Measurements from ENCODE around the gene PRELID1. TPM values are rescaled to one million over a fixed set of nuclear protein-coding genes. Genes with fewer than 3 reads are reported as not detected.
"Not testable (repeated sequence)": the region's sequence is repeated elsewhere in the genome, so short reads cannot be mapped to it uniquely, and the experiment has no call there.

PRELID1 gene, protein sequence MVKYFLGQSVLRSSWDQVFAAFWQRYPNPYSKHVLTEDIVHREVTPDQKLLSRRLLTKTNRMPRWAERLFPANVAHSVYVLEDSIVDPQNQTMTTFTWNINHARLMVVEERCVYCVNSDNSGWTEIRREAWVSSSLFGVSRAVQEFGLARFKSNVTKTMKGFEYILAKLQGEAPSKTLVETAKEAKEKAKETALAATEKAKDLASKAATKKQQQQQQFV
- total RNA-seq, result 144 TPM

DNA sequence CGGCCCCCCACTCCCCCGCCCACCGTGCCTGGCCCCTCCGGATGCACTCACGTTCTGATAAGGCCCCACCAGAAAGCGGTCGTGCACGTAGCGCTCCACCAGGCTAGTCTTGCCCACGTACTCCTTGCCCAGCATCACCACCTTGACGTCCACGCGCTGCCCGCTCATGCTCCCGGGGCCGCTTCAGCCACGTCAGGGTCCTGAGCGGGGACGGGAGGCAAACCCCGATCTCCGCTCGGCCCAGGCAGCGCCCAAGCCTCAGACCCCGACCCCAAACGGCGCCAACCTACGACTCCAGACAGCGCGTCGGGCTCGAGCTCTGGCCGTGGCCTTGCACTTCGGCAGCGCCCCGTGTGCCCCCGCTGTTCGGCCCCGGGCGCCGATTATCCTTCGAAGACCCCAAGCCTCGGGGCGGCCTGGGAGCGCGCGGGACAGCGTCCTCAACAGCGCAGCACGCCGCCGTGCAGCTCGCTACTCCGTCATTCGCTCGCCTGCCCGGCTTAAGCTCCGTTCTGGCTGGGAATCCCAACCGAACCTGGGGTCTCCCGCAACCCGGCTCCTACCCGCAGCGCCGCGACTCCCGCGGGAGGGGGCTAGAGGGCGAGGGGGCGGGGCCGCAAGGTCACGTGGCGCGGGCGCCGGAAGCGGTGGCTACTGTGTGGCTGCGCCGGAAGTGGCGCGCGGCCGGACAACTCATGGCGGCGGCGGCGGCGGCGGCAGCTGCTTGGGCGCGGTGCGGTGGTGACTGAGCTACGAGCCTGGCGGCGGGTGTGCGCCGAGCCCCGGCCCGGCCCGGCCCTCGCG is at the start of gene PRELID1, which contains the start of gene RAB24:
PRELID1 (plus strand) TSS at position 679 of the 804 bp plus-strand sequence. CDS start 187 bp downstream, outside the sequence.
RAB24 (minus strand) TSS at position 599 of the 804 bp plus-strand sequence; CDS start at position 168, 431 bp downstream.
- peak; percentile 51 for ATAC-seq

DNA sequence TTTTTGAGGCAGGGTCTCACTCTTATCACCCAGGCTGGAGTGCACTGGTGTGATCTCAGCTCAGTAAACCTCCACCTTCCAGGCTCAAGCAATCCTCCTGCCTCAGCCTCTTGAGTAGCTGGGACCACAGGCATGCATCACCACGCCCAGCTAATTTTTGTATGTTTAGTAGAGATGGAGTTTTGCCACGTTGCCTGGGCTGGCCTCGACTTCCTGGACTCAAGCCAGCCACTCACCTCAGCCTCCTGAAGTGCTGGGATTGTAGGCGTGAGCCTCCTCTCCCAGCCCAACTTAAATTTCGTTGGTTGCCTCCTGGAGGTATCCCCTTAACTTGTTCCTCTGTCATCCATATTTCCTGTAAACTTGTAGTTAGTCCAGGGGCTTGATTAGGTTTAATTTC is 47.3 kb upstream of the PRELID1 start:
- no peak for ATAC-seq

DNA sequence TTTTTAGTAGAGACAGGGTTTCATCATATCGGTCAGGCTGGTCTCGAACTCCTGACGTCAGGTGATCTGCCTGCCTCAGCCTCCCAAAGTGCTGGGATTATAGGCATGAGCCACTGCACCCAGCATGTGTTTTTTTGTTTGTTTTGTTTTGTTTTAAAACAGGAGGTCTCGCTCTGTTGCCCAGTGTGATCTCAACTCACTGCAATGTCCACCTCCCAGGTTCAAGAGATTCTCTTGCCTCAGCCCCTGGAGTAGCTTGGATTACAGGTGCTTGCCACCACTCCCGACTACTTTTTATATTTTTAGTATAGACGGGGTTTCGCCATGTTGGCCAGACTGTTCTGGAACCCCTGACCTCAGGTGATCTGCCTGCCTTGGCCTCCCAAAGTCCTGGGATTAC is 44.9 kb upstream of the PRELID1 start:
- not testable (repeated sequence) for ATAC-seq

DNA sequence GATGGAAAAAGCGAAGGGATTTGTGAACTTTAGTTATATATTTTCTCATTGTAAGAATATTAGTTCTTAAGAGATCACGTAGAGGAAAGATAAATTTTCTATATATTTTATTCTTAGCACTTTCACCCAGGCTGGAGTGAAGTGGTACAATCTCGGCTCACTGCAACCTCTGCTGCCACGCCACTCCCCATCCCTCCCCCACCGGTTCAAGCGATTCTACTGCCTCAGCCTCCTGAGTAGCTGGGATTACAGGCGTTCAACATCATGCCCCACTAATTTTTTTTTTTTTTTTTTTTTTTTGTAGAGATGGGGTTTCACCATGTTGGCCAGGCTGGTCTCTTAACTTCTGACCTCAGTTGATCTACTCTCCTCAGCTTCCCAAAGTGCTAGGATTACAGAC is 42.6 kb upstream of the PRELID1 start:
- no peak for ATAC-seq

DNA sequence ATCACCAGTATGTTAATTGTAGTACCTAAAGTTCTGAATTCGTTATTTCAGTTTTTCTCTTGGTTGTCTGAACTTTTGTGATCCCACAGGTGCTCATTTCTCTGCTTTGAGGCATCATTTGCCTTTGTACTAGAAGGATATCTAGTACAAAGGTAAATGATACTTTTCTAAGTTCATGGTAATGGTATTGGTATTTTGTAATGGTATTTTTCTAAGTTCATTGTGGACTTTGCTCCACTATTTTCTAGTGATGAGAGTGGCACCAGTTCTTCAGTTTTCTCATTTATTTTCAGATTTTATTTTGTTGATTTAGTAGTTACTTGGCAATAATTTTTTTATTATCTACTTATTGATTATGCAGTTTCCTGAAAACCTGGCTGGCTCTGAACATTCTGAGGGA is 42.1 kb upstream of the PRELID1 start:
- ATAC-seq, result no peak

DNA sequence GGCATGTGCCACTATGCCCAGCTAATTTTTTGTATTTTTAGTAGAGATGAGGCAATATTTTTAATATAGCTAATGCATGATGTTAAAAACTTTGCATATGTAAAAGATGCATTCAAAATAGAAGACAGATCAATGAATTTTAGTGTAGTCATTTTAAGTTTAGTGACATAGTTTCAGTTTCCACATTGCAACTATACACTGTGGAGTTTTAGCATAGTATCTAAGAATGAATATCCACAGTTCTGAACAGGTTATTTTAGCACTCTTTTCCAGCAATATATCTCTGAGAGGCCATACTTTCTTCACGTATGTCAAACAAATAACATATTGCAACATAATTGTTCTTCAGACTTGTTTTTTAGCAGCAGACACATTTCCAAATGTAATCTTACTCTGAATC is 39.4 kb upstream of the PRELID1 start:
- no peak for ATAC-seq

DNA sequence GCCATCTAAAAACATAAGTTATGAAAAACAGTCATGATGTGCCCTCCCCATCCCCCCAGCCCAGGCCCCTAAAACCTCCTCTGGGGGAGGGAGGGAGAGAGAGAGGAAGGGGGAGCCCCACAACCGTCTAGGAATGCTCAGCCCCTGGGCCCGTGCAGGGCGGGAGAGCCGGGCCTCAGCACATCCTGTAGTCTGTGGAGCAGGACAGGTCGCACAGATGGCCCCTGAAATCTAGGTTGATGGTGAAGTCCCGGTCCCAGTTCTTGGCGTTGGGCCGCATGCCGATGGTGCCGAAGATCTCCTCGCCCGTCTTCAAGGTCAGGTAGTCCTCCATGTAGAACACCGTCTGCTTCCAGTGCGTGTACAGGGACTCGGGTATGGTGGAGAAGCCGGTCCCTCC is 38.2 kb upstream of the PRELID1 start:
- ATAC-seq, result no peak

DNA sequence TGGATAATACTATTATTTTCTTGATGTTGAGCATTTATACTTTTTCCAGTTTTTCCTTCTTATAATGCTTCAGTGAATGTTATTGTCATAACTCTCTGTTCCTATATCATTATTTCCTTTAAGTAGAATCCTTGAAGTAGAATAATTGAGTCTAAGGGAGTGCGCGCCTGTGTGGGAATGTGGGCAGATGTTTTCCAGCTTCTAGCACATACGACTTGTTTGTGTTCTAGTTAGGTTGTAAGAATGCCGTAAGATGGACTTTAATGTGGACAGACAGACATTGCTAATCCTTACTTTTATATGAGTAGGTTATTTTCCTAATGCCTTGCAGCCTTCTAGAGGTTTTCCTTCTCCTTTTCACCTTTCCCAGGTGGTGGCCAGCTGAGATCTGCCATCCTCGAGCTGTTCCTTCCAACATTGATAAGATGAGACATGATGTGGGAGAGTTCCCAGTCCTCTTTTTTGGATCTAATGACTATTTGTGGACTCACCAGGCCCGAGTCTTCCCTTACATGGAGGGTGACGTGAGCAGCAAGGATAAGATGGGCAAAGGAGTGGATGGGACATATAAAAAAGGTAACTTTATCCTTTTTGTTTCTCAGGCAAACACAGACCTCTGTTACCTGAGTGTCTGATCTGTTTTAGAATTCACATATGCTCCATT is 34.2 kb upstream of the PRELID1 start:
- ATAC-seq, result no peak

DNA sequence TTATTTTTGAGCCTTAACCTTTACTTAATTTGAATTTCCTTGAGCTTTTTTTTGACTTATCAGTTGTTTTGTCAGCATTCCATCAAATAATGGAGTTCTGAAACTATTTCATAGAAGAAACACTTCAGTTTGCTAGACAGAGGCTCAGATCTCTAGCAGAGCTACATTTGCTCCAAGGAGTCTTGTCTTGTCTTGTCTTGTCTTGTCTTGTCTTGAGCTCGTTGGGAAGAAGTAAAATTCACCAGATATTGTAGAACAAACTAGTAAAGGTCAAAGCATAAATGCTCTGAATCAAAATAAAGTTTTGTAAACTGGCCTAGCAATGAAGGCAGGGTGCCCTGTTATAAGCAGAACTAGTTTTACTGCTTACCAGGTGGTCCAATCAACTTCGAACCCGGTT is 33.6 kb upstream of the PRELID1 start:
- ATAC-seq, result peak; percentile 51

DNA sequence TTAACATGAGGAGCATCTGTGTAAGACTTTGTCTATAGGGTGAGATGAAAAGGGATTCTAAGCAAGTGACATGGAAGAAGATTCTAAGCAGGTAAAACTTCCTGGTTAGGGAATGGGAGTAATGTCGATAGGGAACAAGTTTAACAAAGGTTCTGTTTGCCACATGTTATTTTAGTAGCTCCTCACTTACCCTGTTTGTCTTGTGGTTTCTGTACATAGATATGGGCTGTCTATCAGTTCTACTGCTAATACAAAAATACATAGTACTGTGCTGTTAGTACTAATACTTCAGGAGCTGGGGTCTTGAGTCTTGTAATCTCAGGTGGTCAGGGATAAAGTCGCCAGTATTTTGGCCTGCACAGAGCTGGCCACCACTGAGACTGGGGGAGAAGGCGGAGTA is 32.9 kb upstream of the PRELID1 start:
- ATAC-seq, result no peak

DNA sequence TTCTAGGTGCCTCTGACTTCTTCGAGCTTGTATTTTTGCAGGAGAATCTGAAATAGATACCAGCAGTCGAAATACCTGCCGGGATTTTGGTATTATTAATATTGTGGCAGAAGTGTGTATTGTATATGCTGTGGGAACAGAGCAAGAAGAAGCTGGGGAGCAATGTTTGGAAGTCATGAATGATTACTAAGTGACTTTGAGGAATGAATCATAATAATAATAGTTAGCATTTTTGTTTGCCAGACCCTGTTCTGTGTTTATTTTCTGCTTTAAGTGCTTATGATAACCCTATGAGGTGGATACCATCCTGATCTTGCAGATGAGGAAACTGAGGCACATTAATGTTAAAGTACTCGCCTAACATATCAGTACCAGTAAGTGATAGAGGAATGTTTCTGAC is 32.5 kb upstream of the PRELID1 start:
- ATAC-seq, result no peak

DNA sequence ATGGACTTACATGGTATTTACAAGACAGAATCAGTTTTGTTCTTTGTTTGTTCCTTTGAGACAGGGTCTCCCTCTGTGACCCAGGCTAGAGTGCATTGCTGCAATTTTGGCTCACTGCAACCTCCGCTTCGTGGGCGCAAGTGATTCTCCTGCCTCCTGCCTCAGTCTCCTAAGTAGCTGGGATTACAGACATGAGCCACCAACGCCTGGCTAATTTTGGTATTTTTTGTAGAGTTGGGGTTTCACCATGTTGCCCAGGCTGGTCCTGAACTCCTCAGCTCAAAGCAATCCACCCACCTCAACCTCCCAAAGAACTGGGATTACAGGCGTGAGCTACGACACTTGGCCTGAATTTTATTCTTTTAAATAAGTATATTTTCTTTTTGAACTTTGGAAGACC is 27.7 kb upstream of the PRELID1 start:
- no peak for ATAC-seq

DNA sequence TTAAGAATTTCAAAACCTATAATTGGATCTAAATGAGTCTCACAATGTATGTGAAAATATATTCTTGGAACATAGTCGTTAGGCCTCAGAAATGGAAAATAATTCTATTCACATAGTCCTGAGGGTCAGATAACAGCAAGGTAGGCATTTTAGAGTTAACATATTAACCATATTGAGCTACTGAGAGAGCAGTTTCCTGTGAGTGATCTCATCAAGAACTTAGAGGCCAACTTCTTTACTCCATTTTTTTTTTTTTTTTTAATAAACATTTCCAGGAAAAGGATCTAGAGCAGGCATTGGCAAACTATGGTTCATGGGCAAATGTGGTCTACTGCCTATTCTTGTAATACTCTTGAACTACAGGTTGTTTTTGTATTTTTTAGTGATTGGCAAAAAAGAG is 26.7 kb upstream of the PRELID1 start:
- no peak for ATAC-seq

DNA sequence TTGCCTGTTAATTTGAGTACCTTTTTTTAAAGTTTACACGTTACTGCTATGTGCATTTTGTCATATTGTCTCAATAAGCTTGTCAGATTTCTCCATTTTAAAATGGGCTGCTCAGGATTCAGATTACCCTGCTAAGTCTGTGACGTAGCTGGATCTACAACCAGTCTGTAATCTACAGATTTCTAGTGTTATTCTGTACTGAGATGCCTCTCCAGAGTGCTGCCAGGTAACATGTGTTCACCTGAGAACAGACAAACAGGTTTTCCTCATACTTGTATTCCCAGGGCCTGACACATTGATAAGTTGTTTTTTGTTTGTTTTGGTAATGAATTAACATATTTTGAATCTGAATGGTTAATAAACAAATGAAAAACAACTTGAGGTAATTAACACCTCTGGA is 15.4 kb upstream of the PRELID1 start:
- no peak for ATAC-seq

DNA sequence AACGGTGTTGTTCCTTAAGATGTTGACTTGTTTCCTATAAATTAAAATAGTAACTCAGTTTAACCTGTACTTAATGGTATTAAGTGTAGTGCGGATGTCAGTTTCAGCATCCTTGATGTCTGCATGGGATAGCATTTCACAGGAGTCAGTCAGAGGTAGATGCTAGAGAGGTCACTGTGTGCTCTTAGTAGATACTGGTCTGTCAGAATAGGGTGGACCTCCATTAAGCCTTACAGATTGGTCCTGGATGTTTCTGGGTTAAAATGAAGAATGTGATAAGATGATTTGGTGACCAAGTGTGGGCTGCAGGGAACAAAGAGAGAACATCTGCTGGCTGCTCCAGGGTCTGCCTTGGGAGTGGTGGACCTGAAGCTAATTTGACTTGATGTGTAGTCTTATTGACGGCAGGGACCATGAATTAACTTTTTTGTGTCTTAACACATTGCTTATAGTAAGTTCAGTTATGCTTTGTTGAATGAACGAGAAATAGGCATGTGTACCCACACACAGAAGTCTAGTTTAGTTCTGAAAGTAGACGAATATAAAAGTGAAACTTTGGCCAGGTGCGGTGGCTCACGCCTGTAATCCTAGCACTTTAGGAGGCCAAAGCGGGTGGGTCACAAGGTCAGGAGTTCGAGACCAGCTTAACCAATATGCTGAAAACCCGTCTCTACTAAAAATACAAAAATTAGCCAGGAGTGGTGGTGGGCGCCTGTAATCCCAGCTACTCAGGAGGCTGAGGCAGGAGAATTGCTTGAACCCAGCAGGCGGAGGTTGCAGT is 12.6 kb upstream of the PRELID1 start:
- no peak for ATAC-seq

DNA sequence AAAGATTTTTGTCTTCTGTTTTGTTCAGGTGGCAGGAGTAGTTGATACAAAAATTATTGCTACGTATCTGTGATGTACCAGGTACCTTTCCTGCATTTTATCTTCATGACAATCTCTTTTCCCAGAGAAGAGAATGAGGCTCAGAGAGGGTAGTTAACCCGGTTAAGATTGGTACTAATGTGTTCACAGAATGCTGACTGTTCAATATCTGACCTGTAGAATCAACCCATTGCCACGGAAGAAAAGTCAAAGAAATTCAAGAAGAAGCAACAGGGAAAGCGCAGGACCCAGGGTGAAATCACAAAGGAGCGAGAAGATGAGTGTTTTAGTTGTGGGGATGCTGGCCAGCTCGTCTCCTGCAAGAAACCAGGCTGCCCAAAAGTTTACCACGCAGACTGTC is 11.9 kb upstream of the PRELID1 start:
- ATAC-seq, result no peak

DNA sequence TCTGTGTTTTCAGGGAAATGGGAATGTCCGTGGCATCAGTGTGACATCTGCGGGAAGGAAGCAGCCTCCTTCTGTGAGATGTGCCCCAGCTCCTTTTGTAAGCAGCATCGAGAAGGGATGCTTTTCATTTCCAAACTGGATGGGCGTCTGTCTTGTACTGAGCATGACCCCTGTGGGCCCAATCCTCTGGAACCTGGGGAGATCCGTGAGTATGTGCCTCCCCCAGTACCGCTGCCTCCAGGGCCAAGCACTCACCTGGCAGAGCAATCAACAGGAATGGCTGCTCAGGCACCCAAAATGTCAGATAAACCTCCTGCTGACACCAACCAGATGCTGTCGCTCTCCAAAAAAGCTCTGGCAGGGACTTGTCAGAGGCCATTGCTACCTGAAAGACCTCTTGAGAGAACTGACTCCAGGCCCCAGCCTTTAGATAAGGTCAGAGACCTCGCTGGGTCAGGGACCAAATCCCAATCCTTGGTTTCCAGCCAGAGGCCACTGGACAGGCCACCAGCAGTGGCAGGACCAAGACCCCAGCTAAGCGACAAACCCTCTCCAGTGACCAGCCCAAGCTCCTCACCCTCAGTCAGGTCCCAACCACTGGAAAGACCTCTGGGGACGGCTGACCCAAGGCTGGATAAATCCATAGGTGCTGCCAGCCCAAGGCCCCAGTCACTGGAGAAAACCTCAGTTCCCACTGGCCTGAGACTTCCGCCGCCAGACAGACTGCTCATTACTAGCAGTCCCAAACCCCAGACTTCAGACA is 9.6 kb upstream of the PRELID1 start:
- ATAC-seq, result no peak

DNA sequence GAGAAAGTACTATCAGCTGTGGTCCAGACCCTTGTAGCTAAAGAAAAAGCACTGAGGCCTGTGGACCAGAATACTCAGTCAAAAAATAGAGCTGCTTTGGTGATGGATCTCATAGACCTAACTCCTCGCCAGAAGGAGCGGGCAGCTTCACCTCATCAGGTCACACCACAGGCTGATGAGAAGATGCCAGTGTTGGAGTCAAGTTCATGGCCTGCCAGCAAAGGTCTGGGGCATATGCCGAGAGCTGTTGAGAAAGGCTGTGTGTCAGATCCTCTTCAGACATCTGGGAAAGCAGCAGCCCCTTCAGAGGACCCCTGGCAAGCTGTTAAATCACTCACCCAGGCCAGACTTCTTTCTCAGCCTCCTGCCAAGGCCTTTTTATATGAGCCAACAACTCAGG is 9.0 kb upstream of the PRELID1 start:
- ATAC-seq, result no peak

DNA sequence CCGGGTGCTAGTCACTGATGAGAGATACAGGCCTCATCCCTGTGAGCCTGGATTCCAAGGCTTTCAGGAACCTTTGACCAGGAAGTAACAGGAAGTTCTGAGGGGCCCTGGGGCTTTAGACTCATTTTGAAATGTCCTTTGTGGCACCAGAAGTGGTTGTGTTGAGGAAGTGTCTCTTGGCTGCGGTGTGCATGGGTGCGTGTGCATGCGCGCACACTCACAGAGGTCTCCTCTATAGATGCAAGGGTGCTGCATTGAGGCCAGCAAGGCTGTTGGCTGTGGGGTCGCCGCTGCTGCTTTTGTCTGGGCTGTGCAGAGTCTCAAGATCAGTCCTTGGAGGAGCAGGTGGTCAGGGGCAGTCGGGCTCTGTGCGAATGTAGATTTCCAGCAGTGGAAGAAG is 7.7 kb upstream of the PRELID1 start:
- ATAC-seq, result no peak

DNA sequence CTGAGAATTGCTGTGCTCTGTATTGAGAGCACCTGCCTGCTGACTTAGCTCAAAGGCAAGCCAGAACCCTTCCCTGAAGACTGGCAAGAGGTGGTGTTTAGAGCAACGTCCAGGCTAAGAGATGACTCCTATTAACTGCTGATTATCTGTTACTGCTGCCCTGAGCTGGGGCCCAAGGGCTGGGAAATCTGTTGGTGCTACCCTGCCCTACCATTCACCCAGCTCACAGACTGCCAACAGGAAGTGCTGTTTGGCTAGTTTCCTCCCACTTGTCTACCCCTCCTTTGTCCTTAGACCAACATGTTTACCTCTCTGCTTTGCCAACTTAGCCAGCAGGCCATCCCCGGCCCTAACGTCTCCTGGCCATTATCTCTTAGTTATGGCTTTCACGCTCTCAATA is 7.0 kb upstream of the PRELID1 start:
- no peak for ATAC-seq

DNA sequence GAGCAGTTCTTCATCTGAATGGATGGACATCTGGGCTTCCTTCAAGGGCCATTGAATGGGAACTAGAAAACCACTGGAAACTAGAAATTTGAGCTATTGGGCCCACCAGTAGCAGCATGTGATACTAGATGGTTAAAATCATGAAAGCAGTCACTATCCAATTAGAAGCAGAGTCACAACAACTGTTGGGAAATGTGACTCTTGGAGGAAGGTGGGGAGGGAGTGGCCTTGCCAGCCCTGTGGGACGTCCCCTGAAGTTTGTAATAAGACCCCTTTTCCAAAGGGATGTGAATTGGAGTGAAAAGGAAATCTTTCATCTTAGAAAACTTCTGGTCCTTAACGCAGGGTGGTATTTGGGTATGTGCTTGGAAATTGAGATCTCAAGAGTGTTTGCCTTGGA is 5.7 kb upstream of the PRELID1 start:
- ATAC-seq, result no peak

DNA sequence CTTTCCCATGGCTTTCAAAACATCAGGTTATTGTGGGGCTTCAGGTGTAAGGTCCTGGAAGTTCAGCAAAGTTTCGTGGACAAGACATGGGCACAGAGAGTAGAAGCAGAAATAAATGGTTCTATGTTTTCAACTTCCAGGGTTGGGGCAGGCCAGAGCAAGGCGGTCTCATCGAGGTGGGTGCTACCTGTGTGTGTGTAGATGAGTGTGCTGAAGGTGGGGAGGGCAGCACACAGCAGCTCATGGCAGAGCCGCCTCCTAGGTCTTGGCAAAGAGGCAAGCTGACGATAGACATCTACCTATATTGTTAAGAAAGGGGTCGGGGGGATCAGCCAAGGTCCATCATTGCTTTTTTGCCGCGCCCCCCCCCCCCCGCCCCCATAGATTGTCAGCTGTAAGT is 3.9 kb upstream of the PRELID1 start:
- no peak for ATAC-seq

Data from esophagus mucosa (tissue), 1 donor.